ENCODE data around the gene ARHGAP22.

Gene ARHGAP22

DNA sequence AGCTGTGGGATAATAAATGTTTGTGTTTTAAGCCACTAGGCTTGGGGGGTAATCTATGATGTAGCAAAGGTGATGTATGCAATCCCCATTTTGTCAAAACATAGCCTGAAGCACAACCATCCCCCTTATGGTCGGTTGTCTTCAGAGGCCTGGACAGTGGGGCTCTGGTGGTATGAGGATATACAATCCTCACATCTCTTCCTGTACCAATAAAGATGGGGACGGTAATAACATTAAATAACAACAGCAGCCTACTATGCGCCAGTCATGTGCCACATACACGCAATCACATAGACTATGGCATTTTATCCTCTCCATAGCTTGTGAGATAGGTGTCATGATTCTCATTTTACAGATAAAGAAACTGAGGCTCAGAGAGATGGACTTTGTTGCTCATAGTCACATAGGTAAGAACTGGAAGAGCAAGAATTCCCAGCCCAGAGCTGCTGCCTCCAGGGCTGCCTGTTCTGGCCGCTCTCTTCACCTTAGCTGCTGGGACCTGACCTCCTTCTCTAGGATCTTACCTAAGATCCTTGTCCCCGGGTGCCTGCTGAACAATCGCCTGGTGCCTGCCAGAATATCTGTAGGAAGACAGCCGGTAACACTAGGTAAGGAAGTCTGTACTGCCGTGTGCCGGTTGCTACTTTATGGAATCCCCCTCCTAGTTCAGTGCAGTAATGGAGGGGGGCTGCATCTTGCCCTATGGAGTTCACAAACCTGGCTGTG lies 108.6 kb downstream of the ARHGAP22 start:
- H3K4me1 Mint-ChIP-seq (ENCODE audit: low read depth): peaks cover 11% of the 10 kb centered on the region
- no peaks in the 10 kb centered on the region for H3K36me3 Mint-ChIP-seq (ENCODE audit: low read depth)
- peaks cover 10% of the 10 kb centered on the region for H3K27me3 Mint-ChIP-seq
- no peaks in the 10 kb centered on the region for H3K9me3 Mint-ChIP-seq
- no peak overlapping the region for H3K4me3 Mint-ChIP-seq
- no peak overlapping the region for H3K27ac Mint-ChIP-seq

GRCh38 chr10:48495282-48496045 lies 109.4 kb downstream of the ARHGAP22 start:
- Mint-ChIP-seq H3K9me3 (no peaks in the 10 kb centered on the region), H3K36me3 (ENCODE audit: low read depth) (no peaks in the 10 kb centered on the region), H3K4me1 (ENCODE audit: low read depth) (peaks cover 7% of the 10 kb centered on the region), H3K27ac (no peak overlapping the region), H3K4me3 (no peak overlapping the region), H3K27me3 (peaks cover 10% of the 10 kb centered on the region)

DNA sequence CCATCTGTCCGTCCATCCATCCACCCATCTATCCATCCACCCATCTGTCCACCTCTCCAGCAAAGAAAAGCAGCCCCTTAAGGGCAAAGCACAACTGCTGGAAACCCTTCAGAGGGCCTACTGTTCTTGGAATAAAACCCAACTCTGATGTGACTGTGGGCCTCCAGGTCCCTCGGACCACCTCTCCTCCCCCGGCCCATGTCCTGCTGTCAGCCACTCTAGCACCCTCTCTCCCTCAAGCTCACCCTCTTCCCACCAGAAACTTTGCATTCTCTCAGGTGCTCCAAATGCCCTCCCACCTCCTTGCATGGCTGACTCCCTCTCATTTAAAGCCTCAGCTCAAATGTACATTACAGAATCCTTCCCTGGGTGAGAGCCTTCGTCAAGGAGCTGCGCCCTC lies 110.3 kb downstream of the ARHGAP22 start:
- H3K36me3 Mint-ChIP-seq (ENCODE audit: low read depth): no peaks in the 10 kb centered on the region
- H3K4me3 Mint-ChIP-seq: no peak overlapping the region
- peaks cover 10% of the 10 kb centered on the region for H3K27me3 Mint-ChIP-seq
- H3K27ac Mint-ChIP-seq: no peak overlapping the region
- H3K4me1 Mint-ChIP-seq (ENCODE audit: low read depth): peaks cover 7% of the 10 kb centered on the region
- H3K9me3 Mint-ChIP-seq: no peaks in the 10 kb centered on the region

- Mint-ChIP-seq H3K4me1 (ENCODE audit: low read depth) (peaks cover 7% of the 10 kb centered on the region), H3K9me3 (no peaks in the 10 kb centered on the region), H3K27me3 (peaks cover 14% of the 10 kb centered on the region), H3K36me3 (ENCODE audit: low read depth) (no peaks in the 10 kb centered on the region), H3K4me3 (no peak overlapping the region), H3K27ac (no peak overlapping the region)
These were observed 110.8 kb downstream of the ARHGAP22 start for GRCh38 chr10:48494073-48494472.

DNA sequence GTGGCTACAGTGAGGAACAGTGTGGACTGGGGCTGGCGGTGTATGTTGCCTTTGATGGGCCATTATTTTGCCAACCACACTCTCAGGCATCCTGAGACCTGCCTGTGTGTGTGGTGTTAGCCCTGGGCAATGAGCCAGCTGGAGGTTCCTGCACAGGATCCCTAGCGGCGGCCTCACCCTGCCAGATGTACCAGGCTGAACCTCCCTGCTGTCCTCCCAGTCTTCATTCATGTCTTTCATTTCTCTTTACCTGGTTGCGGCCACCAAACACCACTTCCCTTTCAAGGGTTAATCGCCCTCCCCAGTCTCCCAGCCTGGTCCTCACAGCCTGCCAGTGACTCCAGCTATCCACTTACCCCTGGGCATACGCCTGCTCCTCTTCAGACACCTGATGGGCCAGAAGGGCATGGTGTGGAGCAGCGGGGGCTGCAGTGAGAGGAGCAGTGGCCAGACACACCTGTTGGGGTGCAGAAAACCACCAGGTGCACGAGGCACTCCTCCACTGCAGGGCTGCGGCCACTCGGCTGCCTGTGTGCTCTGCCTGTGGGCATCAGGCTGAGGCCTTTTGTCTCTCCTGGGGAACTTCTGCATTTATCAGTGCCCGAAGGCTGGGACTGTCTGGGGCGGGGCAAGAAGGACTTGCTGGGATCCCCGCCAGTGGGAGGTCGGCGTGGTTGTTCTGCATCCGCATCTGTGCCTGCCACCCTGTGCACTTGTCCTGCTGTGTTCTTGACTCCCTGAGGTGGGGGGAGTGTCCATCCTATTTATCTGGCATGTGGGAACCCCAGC lies 111.6 kb downstream of the ARHGAP22 start:
- Mint-ChIP-seq H3K4me3 (no peak overlapping the region), H3K27ac (no peak overlapping the region), H3K9me3 (no peaks in the 10 kb centered on the region), H3K27me3 (peaks cover 18% of the 10 kb centered on the region), H3K4me1 (ENCODE audit: low read depth) (peaks cover 7% of the 10 kb centered on the region), H3K36me3 (ENCODE audit: low read depth) (no peaks in the 10 kb centered on the region)

- no peaks in the 10 kb centered on the region for H3K36me3 Mint-ChIP-seq (ENCODE audit: low read depth)
- peaks cover 18% of the 10 kb centered on the region for H3K27me3 Mint-ChIP-seq
- H3K27ac Mint-ChIP-seq: no peak overlapping the region
- H3K9me3 Mint-ChIP-seq: no peaks in the 10 kb centered on the region
- H3K4me3 Mint-ChIP-seq: no peak overlapping the region
- H3K4me1 Mint-ChIP-seq (ENCODE audit: low read depth): peaks cover 7% of the 10 kb centered on the region
These were observed 112.7 kb downstream of the ARHGAP22 start for GRCh38 chr10:48492201-48492600.

DNA sequence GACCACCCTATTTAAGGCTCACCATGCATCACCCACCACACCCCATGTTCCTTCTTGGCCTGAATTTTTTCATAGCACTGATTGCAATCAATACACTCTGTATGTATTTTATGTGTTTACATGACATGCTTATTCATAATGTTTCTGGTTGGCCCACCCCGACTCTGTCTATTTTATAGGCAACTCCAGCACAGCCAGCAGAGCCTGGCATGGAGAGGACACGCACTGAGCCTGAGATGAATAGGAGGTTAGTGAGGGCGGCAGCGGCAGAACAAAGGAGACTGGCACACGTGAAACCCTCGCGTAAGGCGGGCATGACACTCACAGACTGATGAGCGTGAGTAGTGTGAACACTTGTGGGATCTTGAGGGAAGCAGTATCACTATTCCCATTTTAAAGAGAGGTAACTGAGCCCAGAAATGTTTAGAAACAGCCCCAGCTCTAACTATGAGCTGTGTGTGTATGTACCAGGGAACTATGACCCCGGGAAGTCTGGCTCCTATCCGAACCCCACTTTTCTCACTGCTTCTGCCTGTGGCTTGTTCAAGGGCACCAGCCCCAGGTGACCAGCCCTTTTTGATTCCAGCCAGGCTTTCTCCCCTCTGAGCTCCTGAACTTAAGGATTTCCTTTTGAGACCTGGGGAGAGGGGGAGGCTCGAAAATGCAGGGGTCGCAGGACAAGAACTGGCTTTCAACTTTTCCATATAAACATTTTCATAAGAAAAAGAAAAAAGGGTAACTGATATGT lies 113.3 kb downstream of the ARHGAP22 start:
- Mint-ChIP-seq H3K4me1 (ENCODE audit: low read depth) (peaks cover 7% of the 10 kb centered on the region), H3K27ac (no peak overlapping the region), H3K27me3 (peaks cover 18% of the 10 kb centered on the region), H3K36me3 (ENCODE audit: low read depth) (no peaks in the 10 kb centered on the region), H3K4me3 (no peak overlapping the region), H3K9me3 (no peaks in the 10 kb centered on the region)

- peaks cover 7% of the 10 kb centered on the region for H3K4me1 Mint-ChIP-seq (ENCODE audit: low read depth)
- no peak overlapping the region for H3K27ac Mint-ChIP-seq
- no peaks in the 10 kb centered on the region for H3K9me3 Mint-ChIP-seq
- peaks cover 18% of the 10 kb centered on the region for H3K27me3 Mint-ChIP-seq
- H3K36me3 Mint-ChIP-seq (ENCODE audit: low read depth): no peaks in the 10 kb centered on the region
- H3K4me3 Mint-ChIP-seq: no peak overlapping the region
These were observed 113.9 kb downstream of the ARHGAP22 start for GRCh38 chr10:48490946-48491345.

DNA sequence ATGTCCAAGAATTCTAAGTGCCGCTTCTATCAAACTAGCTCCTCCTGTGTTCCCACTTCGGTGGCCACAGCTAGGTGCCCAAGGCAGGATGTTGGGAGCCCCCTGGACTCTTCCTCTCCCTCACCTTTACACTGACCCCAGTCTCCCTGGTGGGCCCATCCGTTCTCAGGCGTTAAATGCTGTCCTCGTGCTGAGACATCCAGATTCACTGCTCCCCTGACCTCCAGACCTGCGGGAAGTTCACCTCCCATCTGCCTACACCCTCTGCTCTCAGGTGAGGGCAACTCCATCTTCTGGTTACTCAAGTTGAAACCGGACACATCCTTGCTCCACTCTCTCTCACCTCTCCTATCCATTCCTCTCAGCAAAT lies 114.3 kb downstream of the ARHGAP22 start:
- Mint-ChIP-seq H3K4me1 (ENCODE audit: low read depth) (peaks cover 7% of the 10 kb centered on the region), H3K4me3 (no peak overlapping the region), H3K27me3 (peaks cover 18% of the 10 kb centered on the region), H3K9me3 (no peaks in the 10 kb centered on the region), H3K27ac (no peak overlapping the region), H3K36me3 (ENCODE audit: low read depth) (no peaks in the 10 kb centered on the region)

GRCh38 chr10:48489099-48489498 lies 115.8 kb downstream of the ARHGAP22 start:
- Mint-ChIP-seq H3K27me3 (peaks cover 12% of the 10 kb centered on the region), H3K36me3 (ENCODE audit: low read depth) (no peaks in the 10 kb centered on the region), H3K9me3 (no peaks in the 10 kb centered on the region), H3K4me3 (no peak overlapping the region), H3K4me1 (ENCODE audit: low read depth) (peaks cover 1% of the 10 kb centered on the region), H3K27ac (no peak overlapping the region)

GRCh38 chr10:48487244-48487643 lies 117.6 kb downstream of the ARHGAP22 start:
- H3K27me3 Mint-ChIP-seq: peaks cover 12% of the 10 kb centered on the region
- H3K4me1 Mint-ChIP-seq (ENCODE audit: low read depth): no peaks in the 10 kb centered on the region
- H3K4me3 Mint-ChIP-seq: no peak overlapping the region
- no peak overlapping the region for H3K27ac Mint-ChIP-seq
- no peaks in the 10 kb centered on the region for H3K36me3 Mint-ChIP-seq (ENCODE audit: low read depth)
- no peaks in the 10 kb centered on the region for H3K9me3 Mint-ChIP-seq

- H3K27me3 Mint-ChIP-seq: peaks cover 12% of the 10 kb centered on the region
- H3K4me3 Mint-ChIP-seq: no peak overlapping the region
- H3K36me3 Mint-ChIP-seq (ENCODE audit: low read depth): no peaks in the 10 kb centered on the region
- no peak overlapping the region for H3K27ac Mint-ChIP-seq
- no peaks in the 10 kb centered on the region for H3K9me3 Mint-ChIP-seq
- H3K4me1 Mint-ChIP-seq (ENCODE audit: low read depth): no peaks in the 10 kb centered on the region
These were observed 119.2 kb downstream of the ARHGAP22 start for GRCh38 chr10:48485711-48486110.

DNA sequence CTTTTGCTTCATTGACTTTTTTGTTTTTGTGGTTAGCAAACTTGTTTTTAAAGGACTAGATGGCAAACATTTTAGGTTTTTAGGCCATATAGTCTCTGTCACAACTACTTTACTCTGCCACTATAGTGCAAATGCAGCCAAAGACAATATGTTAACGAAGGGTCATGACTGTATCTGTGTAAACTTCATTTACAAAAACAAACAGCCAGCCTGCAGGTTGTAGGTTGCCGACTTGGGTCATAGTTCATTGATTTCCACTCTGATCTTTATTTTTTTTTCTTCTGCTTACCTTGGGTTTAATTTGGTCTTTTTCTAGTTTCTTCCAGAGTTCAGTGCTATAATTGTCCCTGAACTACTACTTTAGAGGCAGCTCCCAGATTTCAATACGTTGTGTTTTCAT lies 120.0 kb downstream of the ARHGAP22 start:
- Mint-ChIP-seq H3K4me1 (ENCODE audit: low read depth) (no peaks in the 10 kb centered on the region), H3K27me3 (peaks cover 12% of the 10 kb centered on the region), H3K27ac (no peak overlapping the region), H3K36me3 (ENCODE audit: low read depth) (no peaks in the 10 kb centered on the region), H3K4me3 (no peak overlapping the region), H3K9me3 (no peaks in the 10 kb centered on the region)

GRCh38 chr10:48482207-48482606 lies 122.7 kb downstream of the ARHGAP22 start:
- H3K9me3 Mint-ChIP-seq: no peaks in the 10 kb centered on the region
- H3K27ac Mint-ChIP-seq: no peak overlapping the region
- no peaks in the 10 kb centered on the region for H3K36me3 Mint-ChIP-seq (ENCODE audit: low read depth)
- no peaks in the 10 kb centered on the region for H3K4me1 Mint-ChIP-seq (ENCODE audit: low read depth)
- no peak overlapping the region for H3K4me3 Mint-ChIP-seq
- H3K27me3 Mint-ChIP-seq: peaks cover 3% of the 10 kb centered on the region
